K562 treated with DMSO at 1 percent for 4 hours (cell line): ENCODE measurements around the gene HTR3B. TPM values are rescaled to one million over a fixed set of nuclear protein-coding genes. Genes with fewer than 3 reads are reported as not detected.

Experiments
- total RNA-seq: library from RNA; unstranded; fragments of 300-600 nt; gene quantifications from 2 replicates; pipeline ENCODE4 v1.2.3, GENCODE V29; 2022; ENCODE audit not compliant: insufficient read depth

HTR3B gene
- not detected in 2 replicates for total RNA-seq

DNA sequence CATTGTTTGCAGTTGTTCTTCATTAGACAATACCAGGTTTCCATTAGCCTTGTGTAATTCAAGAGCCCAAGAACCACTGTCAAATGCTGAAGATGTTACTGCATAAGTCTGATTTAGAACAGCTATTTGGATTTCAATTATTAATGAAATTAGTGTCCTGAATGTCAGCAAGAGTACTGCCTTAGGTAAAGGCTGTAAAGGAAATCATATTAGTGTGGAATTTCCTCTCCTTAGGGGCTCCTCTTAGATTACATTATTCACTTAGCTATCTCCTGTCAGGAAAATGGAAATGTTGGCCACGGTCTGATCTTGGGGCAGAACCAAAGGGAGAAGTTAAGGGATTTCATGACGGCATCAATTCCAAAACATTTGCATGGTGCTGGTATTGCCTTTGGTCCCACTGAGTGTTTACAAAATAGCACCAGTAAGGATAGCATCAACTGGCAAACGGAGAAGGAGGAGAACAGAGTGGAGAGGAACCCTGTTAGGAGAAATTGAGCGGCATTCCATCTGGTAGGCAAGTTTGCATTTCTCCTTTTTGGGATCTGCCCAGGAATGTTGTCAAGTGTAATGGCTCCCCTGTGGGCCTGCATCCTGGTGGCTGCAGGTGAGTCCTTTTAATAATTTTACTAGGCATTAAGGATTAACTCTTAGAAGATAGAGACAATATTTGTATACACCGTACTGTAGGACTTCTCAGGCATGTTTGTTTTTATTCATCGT is at the start of gene HTR3B:
TSS of gene HTR3B (plus strand) at position 418 of the 723 bp plus-strand sequence. CDS start at position 556, 138 bp downstream.

GRCh38 chr11:113875234-113876073 is 29.1 kb upstream of the HTR3B start, which contains the start of gene USP28:
TSS of gene USP28 (minus strand) at chr11:113875572. CDS start at chr11:113875501, 71 bp downstream.

GRCh38 chr11:113974741-113975470 is 70.3 kb downstream of the HTR3B start, which contains the start of gene HTR3A:
TSS of gene HTR3A (plus strand) at chr11:113975108. CDS start at chr11:113975326, 218 bp downstream.

Other genes with a start within 250 kb of the HTR3B start
- gene TMPRSS5, start 198.5 kb upstream of the HTR3B start, total RNA-seq = not detected in 2 replicates
- 11.6 and 15.7 TPM in 2 replicates for gene ZW10, start 131.1 kb upstream of the HTR3B start, total RNA-seq
- gene CLDN25, start 125.0 kb upstream of the HTR3B start, total RNA-seq = not detected in 2 replicates
- 10.6 and 11.5 TPM in 2 replicates for gene USP28, start 29.2 kb upstream of the HTR3B start, total RNA-seq
- not detected in 2 replicates for gene HTR3A, start 70.3 kb downstream of the HTR3B start, total RNA-seq
- gene ZBTB16, start 154.9 kb downstream of the HTR3B start, total RNA-seq = not detected in 2 replicates